ENCODE results near the gene BEAN1.
"Not testable (repeated sequence)": the region's sequence is repeated elsewhere in the genome, so short reads cannot be mapped to it uniquely, and the experiment has no call there.

Gene BEAN1

GRCh38 chr16:66487580-66488275, 60.6 kb downstream of the BEAN1 start:
- no peak for DNase-seq

- DNase-seq = no peak
Measured at GRCh38 chr16:66488505-66488904, 61.4 kb downstream of the BEAN1 start.

- no peak for DNase-seq
Measured at GRCh38 chr16:66489385-66489784, 62.3 kb downstream of the BEAN1 start.

GRCh38 chr16:66489818-66490217, 62.7 kb downstream of the BEAN1 start:
- no peak for DNase-seq

DNA sequence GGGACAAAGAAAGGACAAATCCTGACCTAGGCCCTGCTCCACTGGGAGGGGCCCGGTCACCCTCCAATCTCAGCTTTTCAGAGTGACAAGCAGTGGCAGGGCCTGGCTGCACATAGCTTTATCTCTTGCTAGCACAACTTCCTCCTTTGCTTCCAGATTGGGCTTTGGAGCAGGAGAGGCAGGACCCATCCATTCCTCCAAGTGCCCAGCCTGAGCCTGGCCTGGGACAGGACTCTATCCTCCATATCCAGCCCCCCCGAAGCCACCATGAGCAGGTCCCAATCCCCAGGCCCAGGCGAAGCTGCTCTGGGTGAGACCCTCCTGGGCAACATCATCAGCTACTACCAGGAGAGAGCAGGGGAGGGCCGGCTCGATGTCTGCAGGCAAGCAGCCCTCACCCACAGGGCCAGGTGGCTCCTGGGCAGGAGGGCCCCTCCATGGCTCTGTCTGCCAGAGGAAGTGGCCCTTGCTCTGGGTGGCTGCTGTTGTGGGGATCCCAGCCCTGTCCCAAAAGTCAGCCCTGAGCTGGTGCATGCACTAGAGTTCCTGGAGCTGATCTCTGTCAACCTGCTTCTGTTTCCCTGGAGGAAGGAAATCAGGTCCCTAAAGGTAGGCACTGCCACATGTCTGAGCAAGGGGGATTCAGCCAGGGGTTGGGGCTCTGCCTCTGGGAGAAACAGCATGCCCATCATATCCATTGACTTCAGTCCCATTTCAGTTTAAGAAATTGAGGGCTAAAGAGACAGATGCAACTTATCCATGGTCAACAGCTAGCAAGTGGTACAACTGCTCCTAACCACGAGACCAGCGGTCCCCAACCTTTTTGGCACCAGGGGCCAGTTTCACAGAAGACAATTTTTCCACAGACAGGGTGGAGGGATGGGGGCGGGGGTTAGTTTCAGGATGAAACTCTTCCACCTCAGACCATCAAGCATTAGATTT, 64.0 kb downstream of the BEAN1 start:
- DNase-seq = no peak

DNA sequence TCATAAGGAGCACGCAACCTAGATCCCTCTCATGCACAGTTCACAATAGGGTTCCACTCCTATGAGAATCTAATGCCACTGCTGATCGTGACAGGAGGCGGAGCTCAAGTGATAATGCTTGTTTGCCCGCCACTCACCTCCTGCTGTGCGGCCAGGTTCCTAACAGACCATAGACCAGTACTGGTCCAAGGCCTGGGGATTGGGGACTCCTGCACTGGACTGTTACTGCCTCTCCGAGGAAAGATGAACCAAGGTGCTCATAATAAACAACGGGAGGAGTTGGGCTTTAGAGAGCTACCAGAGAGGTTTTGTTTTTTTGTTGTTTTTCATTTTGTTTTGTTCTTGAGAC, 64.6 kb downstream of the BEAN1 start:
- no peak for DNase-seq

GRCh38 chr16:66493490-66494401, 66.7 kb downstream of the BEAN1 start:
- no peak for DNase-seq

GRCh38 chr16:66494916-66495315, 67.8 kb downstream of the BEAN1 start:
- DNase-seq = no peak

DNA sequence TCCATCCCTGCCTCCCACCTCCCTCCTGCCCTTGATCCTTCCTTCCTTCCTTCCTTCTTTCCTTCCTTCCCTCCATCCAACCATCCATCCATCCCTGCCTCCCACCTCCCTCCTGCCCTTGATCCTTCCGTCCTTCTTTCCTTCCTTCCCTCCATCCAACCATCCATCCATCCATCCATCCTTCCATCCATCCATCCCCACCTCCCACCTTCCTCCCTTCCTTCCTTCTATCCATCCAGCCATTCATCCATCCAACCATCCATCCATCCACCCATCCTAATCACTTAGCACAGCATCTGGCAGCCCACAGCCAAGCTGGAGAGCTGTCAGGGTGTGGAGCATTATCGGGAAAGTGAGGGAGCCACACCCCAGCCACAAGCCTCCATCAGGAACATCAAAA, 68.3 kb downstream of the BEAN1 start:
- no peak for DNase-seq

GRCh38 chr16:66496226-66496625, 69.1 kb downstream of the BEAN1 start:
- DNase-seq = not testable (repeated sequence)

- DNase-seq = not testable (repeated sequence)
Measured at GRCh38 chr16:66497921-66498320, 70.8 kb downstream of the BEAN1 start.

DNA sequence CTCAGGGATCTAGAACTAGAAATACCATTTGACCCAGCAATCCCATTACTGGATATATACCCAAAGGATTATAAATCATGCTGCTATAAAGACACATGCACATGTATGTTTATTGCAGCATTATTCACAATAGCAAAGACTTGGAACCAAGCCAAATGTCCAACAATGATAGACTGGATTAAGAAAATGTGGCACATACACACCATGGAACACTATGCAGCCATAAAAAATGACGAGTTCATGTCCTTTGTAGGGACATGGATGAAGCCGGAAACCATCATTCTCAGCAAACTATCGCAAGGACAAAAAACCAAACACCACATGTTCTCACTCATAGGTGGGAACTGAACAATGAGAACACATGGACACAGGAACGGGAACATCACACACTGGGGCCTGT, 74.5 kb downstream of the BEAN1 start:
- not testable (repeated sequence) for DNase-seq

DNA sequence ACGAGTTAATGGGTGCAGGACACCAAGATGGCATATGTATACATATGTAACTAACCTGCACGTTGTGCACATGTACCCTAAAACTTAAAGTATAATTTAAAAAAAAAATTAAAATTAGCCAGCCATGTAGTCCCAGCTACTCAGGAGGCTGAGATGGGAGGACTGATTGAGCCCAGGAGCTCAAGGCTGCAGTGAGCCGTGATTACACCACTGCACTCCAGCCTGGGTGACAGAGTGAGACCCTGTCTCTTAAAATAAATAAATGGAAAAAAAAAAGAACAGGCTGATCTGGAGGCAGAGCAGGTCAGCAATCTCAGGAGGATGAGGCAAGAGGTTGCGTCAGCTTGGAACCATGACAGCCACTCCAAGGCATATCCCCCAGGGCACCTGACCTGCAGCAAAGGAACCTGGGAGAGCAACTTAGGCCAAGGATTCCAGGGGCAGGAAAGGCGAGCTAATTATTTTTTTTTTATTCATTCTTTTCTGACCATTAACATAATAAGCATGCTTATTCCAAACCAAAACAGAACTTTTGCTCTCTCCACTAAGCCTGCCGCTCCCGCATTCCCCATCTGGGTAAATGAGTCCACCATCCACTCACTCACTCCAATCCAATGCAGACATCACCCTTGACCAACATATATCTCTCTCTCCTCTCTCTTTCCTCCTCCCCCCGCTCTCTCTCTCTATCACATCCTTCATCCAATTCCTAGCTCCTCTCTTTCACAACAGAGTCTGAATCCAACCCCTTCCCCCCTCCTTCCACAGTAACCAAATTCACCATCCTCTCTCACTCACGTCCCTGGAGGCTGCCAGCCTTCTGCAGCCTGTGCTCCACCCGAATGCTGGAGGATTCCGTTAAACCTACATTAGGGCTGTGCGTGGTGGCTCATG, 75.2 kb downstream of the BEAN1 start:
- no peak for DNase-seq

DNA sequence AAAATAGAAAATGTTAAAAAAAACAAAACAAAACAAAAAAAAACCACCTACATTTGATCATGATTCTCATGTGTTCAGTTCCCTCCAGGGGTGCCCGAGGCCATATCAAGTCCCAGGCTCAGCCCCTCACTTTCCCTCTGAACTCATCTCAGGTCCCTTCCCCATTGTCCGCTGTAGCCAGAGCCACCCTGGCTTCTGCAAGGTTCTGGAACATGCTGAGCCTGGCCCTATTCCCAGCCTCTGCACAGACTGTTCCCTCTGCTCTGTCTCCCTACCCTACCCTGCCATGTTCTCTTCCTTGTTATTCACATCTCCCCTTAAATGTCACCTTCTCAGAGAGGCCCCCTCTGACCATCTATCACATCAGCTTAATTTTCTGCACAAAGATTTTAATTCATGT, 75.9 kb downstream of the BEAN1 start:
- DNase-seq = no peak

DNA sequence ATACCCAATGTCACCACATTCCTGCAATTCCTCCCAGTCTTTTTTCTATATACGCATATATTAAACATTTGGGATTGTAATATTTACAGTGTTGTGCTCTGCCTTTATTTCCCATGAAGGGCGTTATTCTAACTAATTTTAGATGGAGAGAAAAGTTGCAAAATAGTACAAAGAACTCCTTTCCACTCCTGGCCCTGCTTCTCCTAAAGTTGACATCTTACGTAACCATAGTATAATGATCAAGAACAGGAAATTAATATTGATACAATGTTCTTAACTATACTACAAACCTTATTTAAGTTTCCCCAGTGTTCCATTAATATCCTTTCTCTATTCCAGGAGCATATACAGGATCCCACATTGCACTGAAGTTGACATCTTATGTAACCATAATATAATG, 76.5 kb downstream of the BEAN1 start:
- DNase-seq = no peak

DNA sequence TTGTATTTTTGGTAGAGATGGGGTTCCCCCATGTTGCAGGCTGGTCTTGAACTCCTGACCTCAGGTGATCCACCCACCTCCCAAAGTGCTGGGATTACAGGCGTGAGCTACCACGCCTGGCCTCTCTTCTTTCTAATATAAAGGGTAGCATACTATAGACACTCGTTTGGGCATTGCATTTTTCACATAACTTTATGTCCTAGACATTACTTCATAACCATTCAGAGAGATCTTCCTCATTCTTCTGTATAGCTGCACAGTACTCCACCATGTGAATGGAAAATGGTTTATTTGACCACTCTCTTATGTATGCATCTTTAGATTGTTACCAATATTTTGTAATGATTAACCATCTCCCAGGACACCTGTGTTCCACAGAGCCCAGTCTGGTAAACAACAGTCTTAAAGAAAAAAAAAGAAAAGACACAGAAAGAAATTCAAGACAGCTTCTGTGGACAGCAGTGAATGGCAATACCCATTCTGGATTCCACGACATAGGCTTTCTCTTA, 80.7 kb downstream of the BEAN1 start:
- DNase-seq = no peak

GRCh38 chr16:66508248-66508913, 81.3 kb downstream of the BEAN1 start:
- DNase-seq = no peak

GRCh38 chr16:66508914-66509496, 81.9 kb downstream of the BEAN1 start:
- DNase-seq = no peak

- no peak for DNase-seq
Measured at GRCh38 chr16:66509576-66509975, 82.5 kb downstream of the BEAN1 start.

DNA sequence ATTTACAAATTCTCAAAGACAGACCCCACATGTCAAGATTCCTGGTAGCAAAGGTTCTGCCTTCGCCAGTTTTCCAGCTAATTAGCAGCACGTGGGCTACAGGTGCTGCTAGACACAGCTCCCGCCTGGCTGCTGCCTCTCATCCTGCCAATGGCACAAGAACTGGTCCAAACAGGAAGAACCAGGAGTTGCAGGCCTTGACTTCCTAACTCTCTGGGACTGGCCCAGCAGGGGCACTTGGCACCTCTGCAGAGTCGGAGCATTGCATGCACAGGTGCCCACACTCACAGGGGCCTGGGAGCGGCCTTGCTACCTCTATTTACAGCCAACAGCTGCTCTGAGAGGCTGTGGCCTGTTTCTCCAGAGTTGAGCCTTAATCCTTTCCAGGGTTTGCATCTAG, 83.2 kb downstream of the BEAN1 start:
- DNase-seq = no peak
